Astrocyte (in vitro differentiated cells and primary cell): ENCODE data around the gene LHFPL2. TPM values are rescaled to one million over a fixed set of nuclear protein-coding genes. Genes with fewer than 3 reads are reported as not detected.

Source experiments
- DNase-seq: peaks from one replicate; pipeline ENCODE4 v3.0.0-alpha.2; 2010; ENCODE audit warnings: low read depth
- FAIRE-seq: peaks from 2 replicates; lab custom pipeline; 2011; peaks lifted over from hg19 to GRCh38; lab: Jason Lieb, UNC
- H2AFZ ChIP-seq: 2 replicates; pipeline ENCODE4 v1.6.0; 2012; ENCODE audit warnings: low read depth, low read length, inconsistent platforms
- H3K27ac ChIP-seq: 2 replicates; pipeline ENCODE4 v1.5.1; 2011; ENCODE audit warnings: low read depth, low read length, inconsistent platforms
- H3K27me3 ChIP-seq: 2 replicates; pipeline ENCODE4 v1.6.0; 2011; ENCODE audit warnings: low read length, inconsistent platforms; ENCODE audit not compliant: insufficient read depth
- H3K36me3 ChIP-seq: 2 replicates; pipeline ENCODE4 v1.5.1; 2011; ENCODE audit warnings: low read length, inconsistent platforms; ENCODE audit not compliant: insufficient read depth
- H3K4me1 ChIP-seq: 2 replicates; pipeline ENCODE4 v1.5.1; 2011; ENCODE audit warnings: low read length, inconsistent platforms; ENCODE audit not compliant: insufficient read depth
- H3K4me2 ChIP-seq: 2 replicates; pipeline ENCODE4 v1.6.0; 2012; ENCODE audit warnings: low read length, inconsistent platforms
- H3K4me3 ChIP-seq: 2 replicates; pipeline ENCODE4 v1.5.1; 2011; ENCODE audit warnings: low read depth, mild to moderate bottlenecking, low read length, inconsistent platforms; ENCODE audit not compliant: insufficient read depth
- H3K79me2 ChIP-seq: 2 replicates; pipeline ENCODE4 v1.6.0; 2012; ENCODE audit warnings: mild to moderate bottlenecking, low read length, inconsistent platforms; ENCODE audit not compliant: insufficient read depth
- H3K9ac ChIP-seq: 2 replicates; pipeline ENCODE4 v1.6.0; 2012; ENCODE audit warnings: mild to moderate bottlenecking, low read length, inconsistent platforms
- H3K9me3 ChIP-seq: 2 replicates; pipeline ENCODE4 v1.5.1; 2012; ENCODE audit warnings: low read depth, mild to moderate bottlenecking, low read length, inconsistent platforms; ENCODE audit not compliant: insufficient read depth
- H4K20me1 ChIP-seq: 2 replicates; pipeline ENCODE4 v1.6.0; 2012; ENCODE audit warnings: low read length, inconsistent platforms; ENCODE audit not compliant: insufficient read depth
- H3K27ac Mint-ChIP-seq: one replicate; pipeline ENCODE4 v1.8.0; 2021; ENCODE audit warnings: mild to moderate bottlenecking, mixed read lengths; ENCODE audit not compliant: unreplicated experiment
- H3K27me3 Mint-ChIP-seq: one replicate; pipeline ENCODE4 v1.8.0; 2021; ENCODE audit warnings: low read depth, mixed read lengths; ENCODE audit not compliant: unreplicated experiment
- H3K36me3 Mint-ChIP-seq: one replicate; pipeline ENCODE4 v1.8.0; 2021; ENCODE audit warnings: low read depth, mixed read lengths; ENCODE audit not compliant: unreplicated experiment
- H3K4me1 Mint-ChIP-seq: one replicate; pipeline ENCODE4 v1.8.0; 2021; ENCODE audit warnings: low read depth, mixed read lengths; ENCODE audit not compliant: unreplicated experiment
- H3K4me3 Mint-ChIP-seq: one replicate; pipeline ENCODE4 v1.8.0; 2021; ENCODE audit warnings: mild to moderate bottlenecking, moderate library complexity, mixed read lengths; ENCODE audit not compliant: unreplicated experiment
- H3K9me3 Mint-ChIP-seq: one replicate; pipeline ENCODE4 v1.8.0; 2021; ENCODE audit warnings: mild to moderate bottlenecking, mixed read lengths; ENCODE audit not compliant: unreplicated experiment
- EZH2 ChIP-seq: IDR thresholded peaks from 2 replicates; pipeline ENCODE4 v1.6.1; 2012; ENCODE audit warnings: mild to moderate bottlenecking, low read length, inconsistent platforms; ENCODE audit not compliant: insufficient read depth
- total RNA-seq: library from RNA; stranded (reverse); gene quantifications from 2 replicates; pipeline ENCODE4 v1.2.1, GENCODE V29; 2021
- TF ChIP-seq, protein P1 (sequence below): IDR thresholded peaks from 2 replicates; pipeline ENCODE4 v1.5.1; 2011; ENCODE audit warnings: low read depth, mild to moderate bottlenecking, inconsistent platforms, low read length, moderate library complexity; ENCODE audit not compliant: insufficient read depth

Gene LHFPL2
- total RNA-seq, 1 donor from 2014 or later, result 17.0 TPM

DNA sequence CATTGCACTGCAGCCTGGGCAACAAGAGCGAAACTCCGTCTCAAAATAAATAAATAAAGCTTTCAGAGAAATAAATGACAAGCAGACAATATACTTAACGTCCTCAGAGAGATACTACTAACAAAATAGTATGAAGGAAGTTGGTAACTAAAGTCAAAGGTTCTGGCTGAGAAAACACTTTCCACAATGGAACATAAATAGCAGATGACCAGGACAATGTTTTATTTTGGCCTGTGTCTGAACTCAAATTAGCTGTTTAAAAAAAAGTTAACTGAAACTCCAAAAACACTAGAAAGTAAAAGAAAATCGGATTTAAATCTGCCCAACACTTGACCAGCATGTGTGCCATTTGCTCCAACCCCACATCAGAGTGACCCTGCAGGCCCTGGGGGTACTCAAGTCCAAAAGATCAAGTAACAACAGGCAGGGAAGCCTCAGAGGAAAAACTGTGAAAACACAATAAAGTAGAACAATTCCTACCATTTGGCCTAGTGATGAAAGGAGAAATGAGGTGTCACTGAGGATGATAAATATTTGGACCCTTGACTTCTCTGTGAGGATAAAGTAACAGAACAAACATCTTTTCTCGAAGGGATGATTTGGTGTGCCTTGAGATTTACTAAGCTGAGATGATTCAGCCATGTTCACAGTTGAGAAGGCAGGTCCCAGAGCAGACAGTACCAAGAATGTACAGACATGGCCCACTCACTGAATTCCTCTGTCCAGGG, 47.7 kb downstream of the LHFPL2 start:
- no peaks in the 10 kb centered on the region for H3K36me3 Mint-ChIP-seq
- FAIRE-seq (peak; percentile 17), DNase-seq (peak; percentile 84)
- Histone ChIP-seq H3K4me3 (no peak overlapping the region), H3K4me2 (peak overlapping the region; percentile 1), H3K79me2 (peaks cover 34% of the 10 kb centered on the region), H3K27me3 (no peaks in the 10 kb centered on the region), H4K20me1 (no peaks in the 10 kb centered on the region), H3K9ac (peak overlapping the region; percentile 60), H3K4me1 (peaks cover 46% of the 10 kb centered on the region), H3K27ac (peak overlapping the region; percentile 71), H2AFZ (no peak overlapping the region), H3K9me3 (no peaks in the 10 kb centered on the region), H3K36me3 (no peaks in the 10 kb centered on the region)
- H3K9me3 Mint-ChIP-seq, result no peaks in the 10 kb centered on the region
- no peaks in the 10 kb centered on the region for H3K27me3 Mint-ChIP-seq
- no peak for TF ChIP-seq EZH2
- TF ChIP-seq, protein P1, sequence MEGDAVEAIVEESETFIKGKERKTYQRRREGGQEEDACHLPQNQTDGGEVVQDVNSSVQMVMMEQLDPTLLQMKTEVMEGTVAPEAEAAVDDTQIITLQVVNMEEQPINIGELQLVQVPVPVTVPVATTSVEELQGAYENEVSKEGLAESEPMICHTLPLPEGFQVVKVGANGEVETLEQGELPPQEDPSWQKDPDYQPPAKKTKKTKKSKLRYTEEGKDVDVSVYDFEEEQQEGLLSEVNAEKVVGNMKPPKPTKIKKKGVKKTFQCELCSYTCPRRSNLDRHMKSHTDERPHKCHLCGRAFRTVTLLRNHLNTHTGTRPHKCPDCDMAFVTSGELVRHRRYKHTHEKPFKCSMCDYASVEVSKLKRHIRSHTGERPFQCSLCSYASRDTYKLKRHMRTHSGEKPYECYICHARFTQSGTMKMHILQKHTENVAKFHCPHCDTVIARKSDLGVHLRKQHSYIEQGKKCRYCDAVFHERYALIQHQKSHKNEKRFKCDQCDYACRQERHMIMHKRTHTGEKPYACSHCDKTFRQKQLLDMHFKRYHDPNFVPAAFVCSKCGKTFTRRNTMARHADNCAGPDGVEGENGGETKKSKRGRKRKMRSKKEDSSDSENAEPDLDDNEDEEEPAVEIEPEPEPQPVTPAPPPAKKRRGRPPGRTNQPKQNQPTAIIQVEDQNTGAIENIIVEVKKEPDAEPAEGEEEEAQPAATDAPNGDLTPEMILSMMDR, result no peak
- H3K4me1 Mint-ChIP-seq, result peaks cover 57% of the 10 kb centered on the region
- H3K4me3 Mint-ChIP-seq, result peak overlapping the region; percentile 12
- H3K27ac Mint-ChIP-seq, result peak overlapping the region; percentile 89

DNA sequence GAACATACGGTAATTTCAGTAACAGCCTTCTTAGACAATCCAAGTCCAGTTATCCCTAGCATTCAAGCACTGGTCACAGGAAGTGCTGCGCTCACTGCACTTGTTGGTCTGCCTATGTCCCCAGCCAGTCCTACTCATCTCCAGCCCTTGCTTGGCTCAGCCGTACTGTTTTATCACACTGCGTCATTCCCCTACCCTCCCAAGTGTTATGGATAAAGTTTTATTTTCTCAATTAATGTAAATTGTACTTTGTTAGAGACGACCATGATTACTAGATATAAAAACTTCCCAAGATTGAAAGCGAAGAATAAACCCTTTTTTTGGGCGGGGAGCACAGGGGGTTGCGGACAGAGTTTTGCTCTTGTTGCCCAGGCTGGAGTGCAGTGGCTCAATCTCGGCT, 49.6 kb downstream of the LHFPL2 start:
- H3K27me3 ChIP-seq, result no peaks in the 10 kb centered on the region
- H3K36me3 ChIP-seq, result no peaks in the 10 kb centered on the region
- no peak overlapping the region for H3K4me2 ChIP-seq
- peaks cover 32% of the 10 kb centered on the region for H3K79me2 ChIP-seq
- no peak for DNase-seq
- no peak overlapping the region for H3K9ac ChIP-seq
- H3K9me3 Mint-ChIP-seq, result no peaks in the 10 kb centered on the region
- FAIRE-seq, result no peak
- H3K4me1 Mint-ChIP-seq, result peaks cover 67% of the 10 kb centered on the region
- H3K27me3 Mint-ChIP-seq, result no peaks in the 10 kb centered on the region
- no peak overlapping the region for H3K4me3 Mint-ChIP-seq
- peak overlapping the region; percentile 98 for H3K27ac ChIP-seq
- H3K4me3 ChIP-seq, result no peak overlapping the region
- peak overlapping the region; percentile 70 for H3K27ac Mint-ChIP-seq
- H3K4me1 ChIP-seq, result peaks cover 63% of the 10 kb centered on the region
- H3K36me3 Mint-ChIP-seq, result no peaks in the 10 kb centered on the region
- H2AFZ ChIP-seq, result no peak overlapping the region
- no peak for TF ChIP-seq EZH2
- TF ChIP-seq, protein P1, result no peak
- H3K9me3 ChIP-seq, result no peaks in the 10 kb centered on the region
- no peaks in the 10 kb centered on the region for H4K20me1 ChIP-seq

DNA sequence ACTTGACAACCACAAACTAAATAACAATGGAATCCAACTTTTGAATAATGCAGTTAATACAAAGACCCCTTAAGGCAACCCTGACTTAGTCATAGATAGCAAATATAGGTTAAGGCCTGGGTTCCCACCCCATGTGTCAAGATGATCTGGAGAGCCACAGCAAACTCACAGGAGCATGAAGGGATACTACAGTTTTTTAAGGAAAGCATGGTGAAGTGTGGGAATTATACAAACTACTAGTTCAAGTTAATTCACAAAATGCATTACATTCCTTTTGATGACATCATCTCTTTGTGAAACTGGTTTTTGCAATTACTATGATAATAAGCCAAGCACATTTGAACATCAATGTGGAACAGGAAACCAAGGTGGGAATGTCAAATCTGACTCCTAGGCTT, 50.6 kb downstream of the LHFPL2 start:
- Mint-ChIP-seq H3K27ac (peak overlapping the region; percentile 41), H3K4me3 (no peak overlapping the region), H3K4me1 (peaks cover 77% of the 10 kb centered on the region), H3K27me3 (no peaks in the 10 kb centered on the region), H3K9me3 (no peaks in the 10 kb centered on the region), H3K36me3 (no peaks in the 10 kb centered on the region)
- Histone ChIP-seq H3K79me2 (peaks cover 38% of the 10 kb centered on the region), H3K4me3 (no peak overlapping the region), H4K20me1 (no peaks in the 10 kb centered on the region), H3K27ac (peak overlapping the region; percentile 98), H2AFZ (no peak overlapping the region), H3K27me3 (no peaks in the 10 kb centered on the region), H3K9me3 (no peaks in the 10 kb centered on the region), H3K9ac (peak overlapping the region; percentile 74), H3K4me2 (peak overlapping the region; percentile 35), H3K4me1 (peaks cover 73% of the 10 kb centered on the region), H3K36me3 (no peaks in the 10 kb centered on the region)
- peak; percentile 91 for DNase-seq
- FAIRE-seq, result no peak
- TF ChIP-seq EZH2, result no peak
- TF ChIP-seq, protein P1, result no peak
